HUDEP-2 (cell line): ENCODE measurements around the gene C10orf105.

Experiments
- DNase-seq, 76 experiments: peaks; one replicate each; lab custom pipeline; 2025; ENCODE audit not compliant: unreplicated experiment in 76 of 76; lab: John Stamatoyannopoulos, UW

The C10orf105 gene

GRCh38 chr10:71752391-71753090 is 33.0 kb upstream of the C10orf105 start:
- no peak for DNase-seq

GRCh38 chr10:71751515-71752224 is 32.1 kb upstream of the C10orf105 start:
- no peak for DNase-seq

DNA sequence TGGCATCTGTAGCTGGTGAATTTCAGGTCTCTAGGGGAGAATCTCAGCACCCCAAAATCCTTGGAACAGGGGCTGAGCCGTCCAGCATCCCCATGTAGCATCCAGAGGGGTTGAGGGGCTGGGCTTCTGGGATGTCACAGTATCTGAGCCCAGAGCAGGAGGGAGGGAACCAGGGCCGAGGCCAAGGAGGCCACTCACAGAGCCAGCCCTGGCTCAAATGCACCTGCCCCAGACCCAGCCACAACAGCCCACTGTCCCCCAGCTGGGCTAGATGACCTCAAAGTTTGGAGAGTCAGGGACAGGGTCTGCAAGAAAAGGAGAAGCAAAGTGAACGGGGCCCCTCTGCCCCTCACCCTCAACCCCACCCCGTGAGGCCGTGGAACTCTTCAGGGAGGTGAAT is 31.4 kb upstream of the C10orf105 start:
- DNase-seq, result no peak

DNA sequence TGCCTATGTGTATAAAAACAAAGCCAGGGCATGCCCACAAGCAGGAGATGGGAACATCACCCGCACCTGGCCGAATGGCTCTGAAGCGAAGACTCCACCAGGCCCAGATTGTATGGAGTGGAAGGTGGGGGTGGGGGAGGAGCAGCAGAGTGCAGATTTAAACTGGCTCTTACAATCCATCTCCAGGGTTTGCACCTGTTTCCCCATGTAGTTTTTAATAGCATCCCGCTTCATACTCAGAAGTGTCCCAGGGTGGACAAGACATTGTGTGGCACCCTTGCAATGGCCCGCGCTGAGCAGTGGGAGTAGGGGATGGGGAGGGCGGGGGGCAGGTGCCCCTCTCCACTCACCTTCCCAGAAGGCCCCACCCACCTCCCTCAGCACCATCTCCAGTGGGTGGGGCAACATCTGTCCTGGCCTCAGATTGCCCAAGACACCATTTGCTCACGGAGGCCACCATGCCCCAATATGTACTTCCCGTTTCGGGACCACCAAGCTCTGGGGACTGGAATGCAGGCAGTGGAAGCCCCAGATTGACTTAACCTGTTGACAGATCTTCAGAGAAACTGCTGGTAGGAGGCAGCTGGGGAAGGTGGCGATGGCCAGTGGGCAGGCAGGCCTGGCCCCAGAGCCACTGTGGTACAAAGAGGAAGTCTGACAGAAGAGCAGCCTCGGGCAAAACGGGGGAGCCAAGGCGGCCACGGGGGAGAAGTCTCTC is 30.7 kb upstream of the C10orf105 start:
- no peak for DNase-seq

DNA sequence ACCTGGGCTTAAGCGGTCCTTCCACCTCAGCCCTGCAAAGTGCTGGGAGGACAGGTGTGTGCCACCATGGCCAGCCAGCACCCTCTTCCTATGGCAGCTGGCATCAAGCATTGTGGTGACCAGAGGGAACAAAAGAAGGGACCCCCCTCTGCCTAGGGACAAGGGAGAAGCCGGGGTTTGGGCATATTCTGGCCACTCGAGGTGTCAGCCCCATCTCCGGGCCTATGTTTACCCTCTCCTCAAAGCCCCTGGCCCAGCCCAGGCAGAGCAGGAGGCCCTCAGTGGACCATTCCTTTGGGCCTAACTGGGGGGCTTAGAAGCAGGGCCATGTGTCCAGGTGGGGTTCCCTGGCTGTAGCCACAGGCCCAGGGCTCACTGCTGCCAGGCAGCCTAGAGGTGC is 29.8 kb upstream of the C10orf105 start:
- DNase-seq, result no peak

- peak in 65 of 76 experiments; percentile 10 to 76 (median 58) for DNase-seq
These were observed 29.2 kb upstream of the C10orf105 start for GRCh38 chr10:71748671-71749191.

- peak in 17 of 76 experiments; percentile 6 to 58 (median 33) for DNase-seq
These were observed 28.3 kb upstream of the C10orf105 start for GRCh38 chr10:71747551-71748523.

DNA sequence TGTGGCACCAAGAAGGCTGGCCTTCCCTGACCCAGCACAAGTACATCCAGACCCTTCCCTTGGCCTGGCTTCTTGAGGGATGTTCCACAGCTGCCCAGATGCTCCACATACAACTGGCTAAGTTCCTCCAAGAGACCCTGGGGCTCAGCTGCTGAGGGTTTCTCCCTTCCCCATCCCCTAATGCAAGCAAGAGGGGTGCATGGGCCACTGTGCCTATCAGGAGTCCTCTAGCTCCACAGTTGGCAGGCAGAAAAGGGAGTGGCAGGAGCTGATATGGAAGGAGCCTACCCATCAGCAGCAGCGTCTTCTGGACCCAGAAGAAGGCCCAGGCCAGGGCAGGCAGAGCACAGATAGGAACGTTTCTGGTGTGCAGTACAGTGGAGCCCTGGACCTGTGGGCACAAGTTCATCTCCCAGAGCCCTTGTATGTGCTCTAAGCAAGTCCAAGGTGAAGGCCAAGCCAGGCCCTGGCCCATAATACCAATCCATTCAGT is 27.5 kb upstream of the C10orf105 start:
- peak; percentile 50 to 94 (median 82) for DNase-seq

DNA sequence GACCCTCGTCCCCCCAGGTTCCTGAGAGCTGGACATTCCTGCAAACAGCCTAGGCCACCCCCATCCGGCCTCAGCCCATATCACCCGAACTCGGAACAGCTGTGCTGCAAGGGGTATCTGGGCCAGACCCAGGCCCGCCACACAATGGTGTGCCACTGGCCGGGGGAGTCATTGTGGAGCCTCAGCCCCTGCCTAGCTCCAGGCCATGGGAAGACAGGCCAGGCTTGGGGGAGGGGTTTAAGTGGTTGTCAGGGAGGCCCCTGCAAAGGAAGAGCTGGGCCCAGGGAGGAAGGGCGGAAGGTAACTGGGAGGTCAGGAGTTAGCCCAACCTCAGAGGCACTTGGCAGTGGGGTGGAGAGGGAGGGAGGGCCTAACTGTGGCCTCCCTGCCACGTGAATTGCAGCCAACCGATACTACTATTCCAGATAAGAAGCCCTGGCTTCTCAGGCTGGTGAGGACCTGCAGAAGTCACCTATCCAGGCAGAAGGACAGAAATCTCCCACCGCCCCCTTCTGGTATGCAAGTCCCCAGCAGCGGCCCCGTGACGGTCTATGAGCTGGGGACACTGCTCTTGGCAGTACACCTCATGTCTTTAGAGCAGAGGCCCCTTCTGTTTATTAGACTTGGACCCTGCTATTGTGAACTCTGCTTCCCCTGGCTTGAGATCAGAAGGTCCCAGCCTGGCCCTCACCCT is 26.9 kb upstream of the C10orf105 start:
- peak in 75 of 76 experiments; percentile 72 to 98 (median 90) for DNase-seq

- peak in 4 of 76 experiments; percentile 5 to 49 (median 38) for DNase-seq
These were observed 26.2 kb upstream of the C10orf105 start for GRCh38 chr10:71745664-71746250.

DNA sequence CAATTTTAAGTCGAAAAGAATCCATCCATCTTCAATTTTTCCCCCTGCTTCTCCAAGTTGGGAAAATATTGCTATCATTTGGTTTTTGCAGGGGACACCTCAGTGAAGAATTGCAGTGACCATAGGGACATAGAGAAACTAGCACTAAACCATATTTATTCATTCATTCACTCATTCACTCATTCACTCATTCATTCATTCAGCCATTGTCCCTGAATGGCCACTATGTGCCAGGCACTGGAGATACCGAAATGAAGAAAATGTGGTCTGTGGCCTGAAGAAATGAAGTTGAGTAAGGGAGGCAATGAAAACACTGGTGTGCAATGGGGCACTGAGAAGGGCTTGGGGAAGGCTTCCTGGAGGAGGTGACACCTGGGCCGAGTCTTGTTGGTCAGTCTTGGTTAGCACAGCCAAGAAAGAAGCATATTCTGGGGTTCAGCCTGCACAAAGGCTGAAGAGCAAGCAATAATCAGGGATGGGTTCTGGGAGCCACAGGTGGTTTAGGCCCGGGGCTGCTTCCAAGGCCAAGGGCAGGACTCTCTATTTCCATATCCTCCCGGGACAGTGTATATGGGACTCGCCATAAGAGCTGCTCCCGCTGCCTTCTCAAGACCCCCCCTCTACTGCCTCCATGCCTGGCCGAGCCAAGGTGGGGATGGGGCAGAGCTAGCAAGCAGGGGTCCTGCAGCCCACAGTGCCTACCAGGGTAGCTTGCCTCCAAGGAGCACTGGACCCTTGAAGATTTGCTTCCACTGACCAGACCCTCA is 25.5 kb upstream of the C10orf105 start:
- no peak for DNase-seq

GRCh38 chr10:71743866-71744265 is 24.3 kb upstream of the C10orf105 start:
- DNase-seq, result peak in 1 of 76 experiments; percentile 11

- no peak for DNase-seq
These were observed 23.7 kb upstream of the C10orf105 start for GRCh38 chr10:71743089-71743838.

DNA sequence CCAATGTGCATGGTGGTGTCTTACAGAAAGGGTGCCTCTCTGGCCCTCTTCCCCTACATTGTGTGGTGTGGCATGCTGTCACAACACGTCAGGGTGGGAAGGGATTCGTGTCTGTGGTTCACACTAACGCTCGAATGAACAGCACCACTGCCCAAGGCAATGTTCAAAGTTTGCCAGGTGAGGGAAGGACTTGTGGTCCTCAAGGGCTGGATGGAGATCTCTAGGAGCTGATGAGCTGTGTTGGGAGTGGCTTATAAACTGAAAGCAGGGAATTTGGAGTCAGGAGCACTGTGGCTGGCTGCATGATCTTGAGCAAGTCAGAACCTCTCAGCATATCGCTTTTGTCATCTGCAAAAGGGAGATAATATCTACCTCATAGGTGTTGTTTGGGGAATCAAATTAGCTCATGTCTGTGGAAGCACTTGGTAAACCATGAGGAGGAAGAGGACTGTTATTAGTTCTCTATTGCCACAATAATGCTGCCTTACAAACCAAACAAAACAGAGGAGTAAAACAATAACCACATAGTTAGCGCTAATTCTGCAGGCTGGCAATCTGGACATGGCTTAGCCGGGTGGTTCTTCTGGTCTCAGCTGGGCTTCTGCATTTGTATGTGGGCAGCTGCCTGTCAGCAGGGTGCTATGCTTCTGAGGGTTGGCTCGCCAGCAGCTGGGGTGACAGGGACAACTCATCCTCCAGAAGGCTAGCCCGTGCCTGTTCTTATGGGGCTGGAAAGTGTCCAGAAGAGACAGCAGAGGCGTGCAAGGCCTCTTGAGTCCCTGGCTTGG is 22.9 kb upstream of the C10orf105 start:
- DNase-seq, result peak in 7 of 76 experiments; percentile 8 to 50 (median 33)

- no peak for DNase-seq
These were observed 22.1 kb upstream of the C10orf105 start for GRCh38 chr10:71741671-71742070.

GRCh38 chr10:71741029-71741428 is 21.5 kb upstream of the C10orf105 start:
- no peak for DNase-seq
